GM19328 (cell line): ENCODE measurements around the gene FAM131B.

Experiments used
- ATAC-seq: cut with Tn5 transposase; IDR thresholded peaks from one replicate; pipeline ENCODE4 v1.9.1; 2021; ENCODE audit warnings: mild to moderate bottlenecking, moderate library complexity; ENCODE audit not compliant: unreplicated experiment

Gene FAM131B

DNA sequence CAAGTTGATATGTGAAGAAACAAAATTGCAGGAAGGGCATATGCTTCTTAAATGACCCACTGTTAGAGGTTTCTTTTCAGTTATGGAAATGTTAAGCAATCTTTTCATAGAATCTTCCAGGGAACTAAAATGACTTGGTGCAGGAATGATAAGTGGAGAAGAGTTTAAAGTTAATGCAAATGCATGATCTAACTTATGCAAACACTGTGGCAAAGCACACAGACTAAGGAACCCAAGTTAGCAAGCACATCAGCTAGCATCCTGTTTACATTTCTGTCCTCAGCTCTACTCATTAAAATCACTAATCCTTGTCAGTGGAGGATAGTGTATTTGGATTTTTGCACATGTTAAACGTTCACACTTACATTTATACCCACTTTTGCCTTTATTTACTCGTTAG is 37.3 kb downstream of the FAM131B start:
- peak; percentile 76 for ATAC-seq

DNA sequence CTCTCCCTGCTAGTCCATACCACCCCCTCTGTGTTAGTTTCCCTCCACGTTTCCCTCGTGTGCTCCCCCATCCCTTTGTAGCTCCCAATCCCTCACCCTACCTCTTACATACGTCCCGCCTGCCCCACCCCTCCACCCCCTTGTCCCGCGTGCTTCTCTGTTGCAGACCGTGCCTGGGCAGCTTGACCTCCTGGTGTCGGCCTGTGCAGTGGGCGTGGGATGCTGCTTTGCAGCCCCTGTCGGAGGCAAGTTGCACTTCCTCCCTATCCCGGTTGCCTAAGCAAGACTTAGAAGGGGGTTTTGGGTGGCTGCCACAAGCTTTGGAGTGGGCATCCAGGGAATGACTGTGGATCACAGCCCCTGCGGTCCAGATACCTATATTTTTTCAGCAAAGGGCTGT is 38.9 kb downstream of the FAM131B start:
- no peak for ATAC-seq

DNA sequence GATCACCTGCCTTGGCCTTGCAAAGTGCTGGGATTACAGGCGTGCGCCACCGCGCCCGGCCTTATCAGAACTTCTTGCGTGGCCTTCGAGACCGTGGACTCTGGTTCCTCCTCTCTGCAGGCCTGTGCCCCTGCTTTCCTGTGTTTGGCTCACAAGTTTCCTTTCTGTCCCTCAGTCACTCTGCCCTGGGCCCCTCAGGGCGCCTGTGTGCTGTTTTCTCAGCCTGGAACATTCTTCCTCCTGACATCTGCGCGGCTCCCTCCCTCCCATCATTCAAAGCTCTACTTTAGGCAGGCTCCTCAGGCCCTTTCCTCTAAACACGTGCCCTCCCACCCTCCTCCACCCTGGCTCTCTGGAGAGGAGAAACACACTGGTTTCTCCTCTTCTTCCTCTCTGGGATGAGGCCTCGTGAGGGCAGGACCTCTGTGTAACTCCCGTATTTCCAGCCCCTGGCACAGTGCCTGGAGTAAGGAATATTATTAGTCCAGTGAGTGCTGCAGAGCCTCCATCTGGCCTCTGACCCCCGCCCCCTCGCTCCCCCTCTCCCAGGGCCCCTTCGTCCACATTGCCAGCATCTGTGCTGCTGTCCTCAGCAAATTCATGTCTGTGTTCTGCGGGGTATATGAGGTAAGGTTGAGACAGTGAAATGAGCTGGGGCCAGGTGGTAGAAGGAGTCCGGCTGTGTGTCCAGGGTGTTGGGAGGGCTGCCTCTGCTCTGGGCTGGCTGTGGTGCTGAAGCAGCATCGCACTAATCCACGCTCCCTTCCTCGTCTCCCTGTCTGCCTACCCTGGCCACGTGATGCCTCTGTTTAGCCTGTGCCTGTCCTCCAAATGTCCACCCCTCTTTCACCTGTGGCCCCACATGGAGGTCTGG is 39.5 kb downstream of the FAM131B start:
- no peak for ATAC-seq

DNA sequence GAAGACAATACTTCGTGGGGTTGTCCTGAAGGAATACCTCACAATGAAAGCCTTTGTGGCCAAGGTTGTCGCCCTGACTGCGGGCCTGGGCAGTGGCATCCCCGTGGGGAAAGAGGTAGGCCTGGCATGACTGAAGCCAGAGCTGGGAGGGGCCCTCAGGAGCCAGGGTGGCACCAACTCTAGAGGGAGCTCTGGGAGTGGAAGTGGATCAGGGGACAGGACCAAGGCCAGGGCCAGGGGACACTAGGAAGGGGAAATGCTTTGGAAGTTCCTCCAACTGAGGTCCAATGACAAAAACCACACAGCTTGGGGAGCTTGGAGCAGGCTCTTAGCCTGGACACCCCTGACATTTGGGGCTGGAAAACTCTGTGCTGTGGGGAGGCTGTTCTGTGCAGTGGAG is 40.8 kb downstream of the FAM131B start:
- no peak for ATAC-seq

DNA sequence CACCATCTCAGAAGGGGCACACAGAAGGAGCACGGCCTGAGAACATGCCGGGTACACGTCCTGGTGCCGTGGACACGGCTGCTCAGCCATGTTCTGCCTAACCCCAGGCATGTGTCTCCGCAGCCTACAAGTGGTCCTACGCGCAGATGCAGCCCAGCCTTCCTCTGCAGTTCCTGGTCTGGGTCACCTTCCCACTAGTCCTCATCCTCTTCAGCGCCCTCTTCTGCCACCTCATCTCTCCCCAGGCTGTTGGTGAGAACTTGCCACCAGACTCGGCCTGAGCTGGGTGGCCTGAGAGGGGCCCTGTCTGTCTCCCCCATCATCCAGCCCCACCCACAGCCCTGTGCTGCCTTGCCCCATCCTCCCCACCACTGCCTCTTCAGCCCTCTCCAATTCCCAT is 41.3 kb downstream of the FAM131B start:
- no peak for ATAC-seq

DNA sequence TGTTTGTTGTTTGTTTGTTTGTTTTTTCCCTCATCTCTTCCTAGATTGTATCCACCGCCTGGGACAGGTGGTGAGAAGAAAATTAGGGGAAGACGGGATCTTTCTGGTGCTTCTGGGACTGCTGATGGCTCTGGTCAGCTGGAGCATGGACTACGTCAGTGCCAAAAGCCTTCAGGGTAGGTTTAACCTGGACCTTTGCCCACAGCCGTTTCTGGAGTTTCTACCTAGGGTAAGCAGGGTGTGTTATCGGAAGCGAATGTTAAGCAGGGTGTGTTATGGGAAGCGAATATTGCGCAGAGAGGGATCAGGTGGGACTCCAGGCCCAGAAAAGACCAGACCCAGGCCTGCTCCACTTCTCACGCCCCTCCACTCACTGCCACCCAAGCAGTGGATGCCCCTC is 41.9 kb downstream of the FAM131B start:
- ATAC-seq = no peak

DNA sequence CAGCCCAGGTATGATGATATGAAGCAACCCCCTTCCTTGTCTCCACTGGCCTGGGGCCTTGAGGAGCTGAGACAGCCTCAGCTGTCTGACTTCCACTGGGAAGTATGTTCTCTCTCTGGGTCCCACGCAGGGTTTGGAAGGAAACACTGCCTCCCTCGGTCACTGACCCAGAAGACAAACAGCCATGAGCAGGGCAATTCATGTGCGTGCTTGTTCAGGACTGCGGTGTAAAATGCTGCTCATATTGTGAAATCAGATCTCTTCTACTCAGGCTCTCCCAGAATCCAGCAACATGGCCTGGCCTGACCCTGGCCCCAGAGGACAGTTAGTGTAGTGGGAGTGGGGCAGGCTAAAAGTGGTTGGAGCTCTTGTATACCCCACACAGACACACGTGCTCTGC is 43.9 kb downstream of the FAM131B start:
- no peak for ATAC-seq

DNA sequence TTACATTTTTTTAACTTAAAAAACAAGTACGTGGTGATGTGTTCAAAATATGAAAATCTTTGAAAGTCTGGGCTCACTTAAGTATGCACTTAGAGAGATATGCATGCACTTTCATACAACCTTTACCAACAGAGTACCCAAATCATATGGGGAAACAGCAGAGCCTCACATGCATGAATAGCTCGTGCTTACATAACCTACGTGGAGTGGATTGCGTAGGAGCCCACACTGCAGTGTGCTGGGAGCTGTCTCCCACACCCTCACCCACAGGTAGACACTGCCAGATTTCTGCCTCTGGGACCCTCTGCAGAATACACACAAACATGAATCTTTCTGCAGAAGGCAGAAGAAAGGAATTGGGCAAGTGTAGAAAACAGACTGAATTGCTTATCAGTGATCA is 46.0 kb downstream of the FAM131B start:
- ATAC-seq = no peak

DNA sequence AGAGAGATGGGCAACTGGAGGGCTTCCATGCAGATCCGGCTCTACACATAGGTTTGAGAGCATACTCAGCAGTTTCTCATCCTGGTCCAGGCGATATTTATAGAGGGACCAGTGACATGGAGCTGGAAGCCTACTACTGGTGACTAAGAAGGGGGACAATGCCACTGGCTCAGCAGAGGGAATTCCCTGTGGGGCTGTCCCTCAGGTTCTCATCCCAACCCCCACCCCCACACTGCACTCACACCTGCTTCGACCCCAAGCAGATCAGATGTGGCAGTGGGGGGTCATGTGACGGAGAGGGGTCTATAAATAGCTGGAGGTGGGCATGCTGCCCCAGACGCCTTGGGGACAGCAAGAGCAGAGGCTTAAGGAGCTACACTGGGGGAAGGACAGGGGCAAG is 46.7 kb downstream of the FAM131B start, which contains the start of gene CLCN1:
CLCN1 (plus strand) TSS at position 336 of the 400 bp plus-strand sequence. CDS start 102 bp downstream, outside the sequence.
- no peak for ATAC-seq

DNA sequence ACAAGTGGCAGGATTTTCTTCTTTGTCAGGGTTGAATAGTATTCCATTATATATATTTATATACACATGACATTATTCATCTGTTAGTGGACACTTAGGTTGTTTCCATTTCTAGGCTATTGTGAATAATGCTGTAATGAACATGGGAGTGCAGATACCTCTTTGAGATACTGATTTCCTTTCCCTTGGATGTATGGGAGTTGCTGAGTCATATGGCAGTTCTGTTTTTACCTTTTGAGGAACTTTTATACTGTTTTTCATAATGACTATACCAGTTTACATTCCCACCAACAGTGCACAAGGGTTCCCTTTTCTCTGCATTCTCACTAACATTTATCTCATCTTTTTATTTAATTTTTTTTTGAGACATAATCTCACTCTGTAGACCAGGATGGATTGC is 48.4 kb downstream of the FAM131B start:
- ATAC-seq = no peak

DNA sequence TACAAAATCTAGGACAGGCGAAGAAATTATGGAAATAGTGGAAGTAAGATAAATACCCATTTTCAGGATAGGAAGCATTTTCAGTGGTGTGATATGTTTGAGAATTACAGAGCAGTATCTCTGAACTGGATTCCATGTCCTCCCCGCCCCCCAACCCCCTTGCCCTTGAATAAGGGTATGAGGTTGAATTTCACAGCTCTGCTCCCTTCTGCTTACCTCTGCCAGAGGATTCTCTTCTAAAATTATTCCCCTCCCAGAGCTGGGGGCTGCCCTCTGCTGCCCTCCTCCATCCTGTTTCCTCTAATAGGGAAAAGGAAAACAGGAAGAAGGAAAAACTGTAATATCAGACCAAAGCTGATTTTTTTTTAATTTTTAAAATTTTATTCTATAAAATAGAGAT is 53.9 kb downstream of the FAM131B start:
- no peak for ATAC-seq

DNA sequence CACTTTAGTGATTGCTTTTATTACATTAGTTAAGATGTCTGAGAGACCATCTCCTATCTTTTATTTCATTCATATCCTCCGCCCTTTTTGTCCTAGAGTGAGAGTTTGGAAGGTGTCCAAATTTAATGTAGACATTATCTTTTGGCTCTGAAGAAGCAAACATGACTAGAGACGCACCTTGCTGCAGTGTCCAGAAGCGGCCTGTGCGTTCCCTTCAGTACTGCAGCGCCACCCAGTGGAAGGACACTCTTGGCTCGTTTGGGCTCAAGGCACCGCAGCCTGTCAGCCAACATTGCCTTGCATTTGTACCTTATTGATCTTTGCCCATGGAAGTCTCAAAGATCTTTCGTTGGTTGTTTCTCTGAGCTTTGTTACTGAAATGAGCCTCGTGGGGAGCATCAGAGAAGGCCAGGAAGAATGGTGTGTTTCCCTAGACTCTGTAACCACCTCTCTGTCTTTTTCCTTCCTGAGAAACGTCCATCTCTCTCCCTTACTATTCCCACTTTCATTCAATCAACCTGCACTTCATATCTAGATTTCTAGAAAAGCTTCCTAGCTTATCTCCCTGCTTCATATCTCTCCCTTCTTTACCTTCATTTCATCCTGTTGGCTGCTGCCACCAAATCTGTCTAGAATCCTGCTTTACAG is 57.0 kb downstream of the FAM131B start:
- no peak for ATAC-seq

DNA sequence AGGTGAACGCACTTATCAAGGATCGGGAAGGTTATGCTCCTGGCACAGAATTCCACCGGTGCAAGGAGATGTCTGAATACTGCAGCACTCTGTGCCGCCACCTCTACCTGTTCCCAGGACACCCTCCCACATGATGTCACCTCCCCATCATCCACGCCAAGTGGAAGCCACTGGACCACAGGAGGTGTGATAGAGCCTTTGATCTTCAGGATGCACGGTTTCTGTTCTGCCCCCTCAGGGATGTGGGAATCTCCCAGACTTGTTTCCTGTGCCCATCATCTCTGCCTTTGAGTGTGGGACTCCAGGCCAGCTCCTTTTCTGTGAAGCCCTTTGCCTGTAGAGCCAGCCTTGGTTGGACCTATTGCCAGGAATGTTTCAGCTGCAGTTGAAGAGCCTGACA is 57.6 kb downstream of the FAM131B start:
- ATAC-seq = no peak

DNA sequence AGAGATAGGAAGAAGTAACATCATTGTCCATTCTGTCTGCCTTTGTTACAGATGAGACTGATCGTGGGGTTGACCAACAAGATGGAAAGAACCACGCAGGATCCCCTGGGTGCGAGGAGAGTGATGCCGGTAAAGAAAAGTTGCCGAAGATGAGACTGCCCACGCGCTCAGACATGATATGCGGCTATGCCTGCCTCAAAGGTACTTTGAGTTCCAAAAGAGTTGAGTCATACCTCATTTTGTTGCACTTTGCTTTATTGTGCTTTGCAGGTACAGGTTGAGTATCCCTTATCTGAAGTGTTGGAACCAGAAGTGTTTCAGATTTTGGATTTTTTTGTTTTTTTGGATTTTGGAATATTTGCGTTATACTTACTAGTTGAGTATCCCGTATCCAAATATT is 58.8 kb downstream of the FAM131B start:
- no peak for ATAC-seq
